OCI-LY3 (cell line): ENCODE data around the gene LRRC46.

Experiments
- EZH2phosphoT487 ChIP-seq: fragments of 200-600 bp; shearing (Covaris generic); IDR thresholded peaks from 2 replicates; pipeline ENCODE4 v1.6.1; 2018; ENCODE audit warnings: antibody characterized with exemption, mixed run types, low read depth
- TF ChIP-seq, protein P1 (sequence below): fragments of 200-600, 300-600 bp; sonication (generic); IDR thresholded peaks from 2 replicates; pipeline ENCODE4 v1.5.1; 2014; ENCODE audit warnings: antibody characterized with exemption, low read length, low read depth

DNA sequence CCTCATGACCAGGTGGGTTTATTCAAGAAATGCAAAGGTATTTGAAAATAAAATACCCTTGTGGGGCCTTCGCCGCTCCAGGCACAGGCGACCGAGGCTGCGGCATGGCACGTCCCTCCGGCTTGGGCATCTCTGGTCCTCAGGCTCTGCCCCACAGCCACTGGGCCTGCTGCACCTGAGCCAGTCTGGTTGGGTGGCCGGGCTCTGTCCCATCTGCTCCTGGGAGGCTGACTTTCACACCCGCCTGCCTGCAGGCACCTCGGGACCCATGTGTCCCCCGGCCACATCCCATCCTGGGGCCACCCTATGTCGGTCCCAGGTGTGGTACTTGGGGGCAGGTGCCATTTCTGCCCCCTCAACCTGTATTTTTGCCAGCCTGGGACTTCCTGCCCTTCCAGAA lies 30.8 kb upstream of the LRRC46 start:
- TF ChIP-seq, protein P1, sequence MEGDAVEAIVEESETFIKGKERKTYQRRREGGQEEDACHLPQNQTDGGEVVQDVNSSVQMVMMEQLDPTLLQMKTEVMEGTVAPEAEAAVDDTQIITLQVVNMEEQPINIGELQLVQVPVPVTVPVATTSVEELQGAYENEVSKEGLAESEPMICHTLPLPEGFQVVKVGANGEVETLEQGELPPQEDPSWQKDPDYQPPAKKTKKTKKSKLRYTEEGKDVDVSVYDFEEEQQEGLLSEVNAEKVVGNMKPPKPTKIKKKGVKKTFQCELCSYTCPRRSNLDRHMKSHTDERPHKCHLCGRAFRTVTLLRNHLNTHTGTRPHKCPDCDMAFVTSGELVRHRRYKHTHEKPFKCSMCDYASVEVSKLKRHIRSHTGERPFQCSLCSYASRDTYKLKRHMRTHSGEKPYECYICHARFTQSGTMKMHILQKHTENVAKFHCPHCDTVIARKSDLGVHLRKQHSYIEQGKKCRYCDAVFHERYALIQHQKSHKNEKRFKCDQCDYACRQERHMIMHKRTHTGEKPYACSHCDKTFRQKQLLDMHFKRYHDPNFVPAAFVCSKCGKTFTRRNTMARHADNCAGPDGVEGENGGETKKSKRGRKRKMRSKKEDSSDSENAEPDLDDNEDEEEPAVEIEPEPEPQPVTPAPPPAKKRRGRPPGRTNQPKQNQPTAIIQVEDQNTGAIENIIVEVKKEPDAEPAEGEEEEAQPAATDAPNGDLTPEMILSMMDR: no peak
- no peak for TF ChIP-seq EZH2phosphoT487
